Right hindlimb (tissue), 1 donor: Measurements from ENCODE around the gene CDKAL1.
"Not testable (repeated sequence)": the region's sequence is repeated elsewhere in the genome, so short reads cannot be mapped to it uniquely, and the experiment has no call there.

Source experiments
- DNase-seq: peaks from one replicate; pipeline ENCODE4 v3.0.0-alpha.2; 2018

The CDKAL1 gene

GRCh38 chr6:20712011-20712410 is 177.8 kb downstream of the CDKAL1 start:
- DNase-seq: no peak

GRCh38 chr6:20715135-20715806 is 181.0 kb downstream of the CDKAL1 start:
- no peak for DNase-seq

- DNase-seq: no peak
Observed at GRCh38 chr6:20716865-20717264, 182.6 kb downstream of the CDKAL1 start.

GRCh38 chr6:20717743-20718142 is 183.5 kb downstream of the CDKAL1 start:
- DNase-seq: no peak

- no peak for DNase-seq
Observed at GRCh38 chr6:20718705-20719653, 184.7 kb downstream of the CDKAL1 start.

- no peak for DNase-seq
Observed at GRCh38 chr6:20719980-20720379, 185.7 kb downstream of the CDKAL1 start.

GRCh38 chr6:20721121-20721520 is 186.9 kb downstream of the CDKAL1 start:
- not testable (repeated sequence) for DNase-seq

- no peak for DNase-seq
Observed at GRCh38 chr6:20722455-20722854, 188.2 kb downstream of the CDKAL1 start.

GRCh38 chr6:20723236-20723635 is 189.0 kb downstream of the CDKAL1 start:
- no peak for DNase-seq

- DNase-seq: no peak
Observed at GRCh38 chr6:20724443-20725190, 190.4 kb downstream of the CDKAL1 start.

- DNase-seq: not testable (repeated sequence)
Observed at GRCh38 chr6:20725235-20725634, 191.0 kb downstream of the CDKAL1 start.

- no peak for DNase-seq
Observed at GRCh38 chr6:20729086-20729485, 194.8 kb downstream of the CDKAL1 start.

- DNase-seq: not testable (repeated sequence)
Observed at GRCh38 chr6:20732362-20732761, 198.1 kb downstream of the CDKAL1 start.

GRCh38 chr6:20732896-20733295 is 198.6 kb downstream of the CDKAL1 start:
- DNase-seq: no peak

GRCh38 chr6:20737912-20738311 is 203.7 kb downstream of the CDKAL1 start:
- no peak for DNase-seq

- DNase-seq: no peak
Observed at GRCh38 chr6:20740088-20740487, 205.8 kb downstream of the CDKAL1 start.

- no peak for DNase-seq
Observed at GRCh38 chr6:20740727-20741126, 206.5 kb downstream of the CDKAL1 start.

GRCh38 chr6:20741490-20741889 is 207.2 kb downstream of the CDKAL1 start:
- DNase-seq: no peak

GRCh38 chr6:20744911-20745557 is 210.8 kb downstream of the CDKAL1 start:
- no peak for DNase-seq

- DNase-seq: no peak
Observed at GRCh38 chr6:20746024-20746423, 211.8 kb downstream of the CDKAL1 start.

- DNase-seq: no peak
Observed at GRCh38 chr6:20746805-20747558, 212.7 kb downstream of the CDKAL1 start.

- DNase-seq: no peak
Observed at GRCh38 chr6:20747991-20748390, 213.7 kb downstream of the CDKAL1 start.
